GM10266 (cell line): ENCODE measurements around the gene CDCA5.

Source experiments
- DNase-seq: peaks from one replicate; pipeline ENCODE4 v3.0.0; 2012; ENCODE audit errors: extremely low spot score
- TF ChIP-seq, protein P1 (sequence below): IDR thresholded peaks from 2 replicates; pipeline ENCODE4 v1.5.1; 2012; ENCODE audit warnings: mild to moderate bottlenecking, low read depth; ENCODE audit not compliant: control insufficient read depth, insufficient read depth; ENCODE audit errors: missing control alignments

The CDCA5 gene

DNA sequence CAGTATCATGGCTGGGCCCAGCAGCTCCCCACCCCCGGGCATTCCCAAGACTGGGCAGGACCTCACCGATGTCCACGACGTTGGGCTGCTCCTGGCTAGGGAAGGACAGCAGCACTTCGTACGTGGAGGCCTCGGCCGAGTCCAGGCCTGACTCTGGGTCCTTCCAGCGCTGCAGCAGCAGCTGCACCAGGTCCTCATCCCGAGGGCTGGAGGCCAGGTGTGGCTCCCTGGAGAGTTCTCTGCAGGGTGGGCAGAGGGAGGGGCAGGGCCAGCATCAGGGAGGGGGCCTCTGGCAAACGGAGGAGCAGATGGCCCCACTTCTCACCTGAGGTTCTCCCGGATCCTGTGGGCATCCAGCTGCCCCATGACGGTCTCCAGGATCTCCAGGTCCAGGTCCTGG is 25.8 kb downstream of the CDCA5 start:
- TF ChIP-seq, protein P1, sequence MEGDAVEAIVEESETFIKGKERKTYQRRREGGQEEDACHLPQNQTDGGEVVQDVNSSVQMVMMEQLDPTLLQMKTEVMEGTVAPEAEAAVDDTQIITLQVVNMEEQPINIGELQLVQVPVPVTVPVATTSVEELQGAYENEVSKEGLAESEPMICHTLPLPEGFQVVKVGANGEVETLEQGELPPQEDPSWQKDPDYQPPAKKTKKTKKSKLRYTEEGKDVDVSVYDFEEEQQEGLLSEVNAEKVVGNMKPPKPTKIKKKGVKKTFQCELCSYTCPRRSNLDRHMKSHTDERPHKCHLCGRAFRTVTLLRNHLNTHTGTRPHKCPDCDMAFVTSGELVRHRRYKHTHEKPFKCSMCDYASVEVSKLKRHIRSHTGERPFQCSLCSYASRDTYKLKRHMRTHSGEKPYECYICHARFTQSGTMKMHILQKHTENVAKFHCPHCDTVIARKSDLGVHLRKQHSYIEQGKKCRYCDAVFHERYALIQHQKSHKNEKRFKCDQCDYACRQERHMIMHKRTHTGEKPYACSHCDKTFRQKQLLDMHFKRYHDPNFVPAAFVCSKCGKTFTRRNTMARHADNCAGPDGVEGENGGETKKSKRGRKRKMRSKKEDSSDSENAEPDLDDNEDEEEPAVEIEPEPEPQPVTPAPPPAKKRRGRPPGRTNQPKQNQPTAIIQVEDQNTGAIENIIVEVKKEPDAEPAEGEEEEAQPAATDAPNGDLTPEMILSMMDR: no peak
- DNase-seq: no peak

- TF ChIP-seq, protein P1: no peak
- no peak for DNase-seq
Observed at GRCh38 chr11:65057526-65057925, 26.3 kb downstream of the CDCA5 start.

GRCh38 chr11:65056999-65057398 is 26.8 kb downstream of the CDCA5 start:
- TF ChIP-seq, protein P1: no peak
- DNase-seq: no peak

DNA sequence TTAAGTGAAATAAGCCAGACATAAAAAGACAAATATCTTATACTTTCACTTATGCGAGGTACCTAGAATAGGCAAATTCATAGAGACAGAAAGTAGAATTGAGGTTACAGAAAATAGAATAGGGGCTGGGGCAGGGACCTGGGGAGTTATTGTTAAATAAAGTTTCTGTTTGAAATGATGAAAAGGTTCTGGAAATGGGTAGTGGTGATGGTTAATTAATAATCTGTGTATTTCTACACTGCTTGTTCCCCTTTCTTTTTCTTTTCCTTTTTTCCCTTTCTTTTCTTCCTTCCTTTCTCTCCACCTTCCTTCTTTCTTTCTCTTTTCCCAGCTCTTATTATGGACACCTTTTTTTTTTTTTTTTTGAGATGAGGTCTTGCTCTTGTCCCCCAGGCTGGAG is 28.3 kb downstream of the CDCA5 start:
- TF ChIP-seq, protein P1: no peak
- DNase-seq: no peak

DNA sequence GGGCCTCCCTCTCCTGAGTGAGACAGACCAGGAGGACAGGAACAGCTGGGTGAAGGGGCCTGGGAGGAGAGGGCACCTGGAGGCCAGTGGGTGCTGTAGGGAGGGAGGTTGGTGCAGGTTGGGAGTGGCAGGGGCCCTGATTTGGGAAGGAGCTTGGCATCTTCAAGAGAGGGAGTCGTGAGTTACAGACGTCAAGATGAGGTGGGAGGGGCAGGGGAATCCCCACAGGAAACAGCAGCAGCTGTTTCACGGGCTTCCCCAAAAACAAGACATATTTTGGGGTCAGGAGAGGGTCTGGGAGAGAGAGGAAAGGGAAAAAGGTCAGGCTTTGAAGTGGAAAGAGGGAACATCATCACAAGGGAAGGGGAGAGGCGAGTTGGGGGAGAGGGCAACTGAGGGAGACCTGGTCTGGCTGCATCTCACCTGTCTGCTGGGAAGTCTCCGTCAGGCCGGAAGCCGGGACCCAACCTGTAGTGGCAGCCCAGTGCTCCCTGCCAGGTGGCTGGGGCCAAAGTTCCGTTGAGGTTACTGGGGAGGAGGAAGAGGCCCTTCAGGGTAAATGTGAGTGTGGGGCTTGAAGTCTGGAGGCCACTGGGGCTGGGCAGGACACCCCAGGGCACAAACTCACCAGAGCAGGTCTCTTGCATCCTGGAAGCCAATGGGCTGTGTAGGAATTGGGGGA is 29.9 kb downstream of the CDCA5 start:
- no peak for DNase-seq
- TF ChIP-seq, protein P1: no peak

DNA sequence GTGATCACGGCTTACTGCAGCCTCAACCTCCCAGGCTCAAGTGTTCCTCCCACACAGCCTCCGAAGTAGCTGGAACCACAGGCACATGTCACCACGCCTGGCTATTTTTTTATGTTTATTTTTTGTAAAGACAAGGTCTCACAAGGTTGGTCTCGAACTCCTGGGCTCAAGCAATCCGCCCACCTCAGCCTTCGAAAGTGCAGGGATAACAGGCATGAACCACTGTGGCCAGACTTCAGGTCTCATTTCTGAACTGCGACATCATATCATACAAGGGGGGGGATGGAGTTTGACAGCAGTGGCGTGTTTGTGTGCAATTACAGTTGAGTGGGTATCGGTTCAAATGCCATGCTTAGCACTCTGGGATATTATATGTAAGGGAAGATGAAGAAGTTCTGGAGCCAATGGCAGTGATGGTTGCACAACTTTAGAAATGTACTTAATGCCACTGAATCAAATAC is 32.4 kb downstream of the CDCA5 start:
- TF ChIP-seq, protein P1: no peak
- no peak for DNase-seq

DNA sequence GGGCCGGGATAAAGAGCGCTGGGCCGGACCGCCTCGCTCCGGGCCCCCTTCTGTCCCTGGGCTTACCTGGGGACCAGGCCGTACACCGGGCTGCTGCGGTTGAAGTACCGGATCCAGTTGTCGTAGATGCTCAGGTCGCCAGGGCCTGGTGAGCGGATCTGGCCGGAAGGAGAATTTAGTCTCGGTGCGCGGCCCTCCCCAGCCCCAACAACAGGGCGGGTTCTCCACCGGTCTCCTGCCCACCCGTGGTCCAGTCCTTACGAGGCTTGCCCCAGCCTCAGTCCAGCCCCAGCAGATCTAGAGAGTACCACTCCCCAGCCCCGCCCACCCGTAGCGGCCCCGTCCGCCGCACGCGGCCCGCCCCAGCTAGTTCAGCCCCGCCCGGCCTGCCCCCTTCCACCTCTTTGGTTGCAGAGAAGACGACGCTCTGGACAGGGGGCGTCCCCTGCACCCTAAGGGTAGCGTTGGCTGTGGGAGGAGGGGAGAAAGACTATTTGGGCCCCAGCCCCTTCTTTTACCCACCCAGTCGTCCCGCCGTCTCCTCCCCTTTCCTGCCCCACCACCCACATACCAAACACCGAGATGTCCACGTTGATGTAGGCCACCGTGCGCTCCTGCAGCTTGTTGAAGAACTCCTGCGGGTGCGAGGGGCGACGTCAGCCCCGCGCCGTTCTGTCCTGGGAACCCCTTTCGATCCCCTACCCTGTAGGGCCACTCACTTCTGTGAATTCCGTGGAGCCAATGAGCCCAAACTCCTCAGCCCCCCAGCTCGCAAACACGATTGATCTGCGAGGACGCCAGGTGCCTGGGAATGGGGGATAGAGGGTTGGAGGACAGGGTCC is 36.0 kb downstream of the CDCA5 start:
- no peak for DNase-seq
- TF ChIP-seq, protein P1: no peak
